Activated CD4-positive, alpha-beta T cell treated with anti-CD3 and anti-CD28 coated beads for 4 hours (primary cell): ENCODE data around the gene KIAA0513.

Source experiments
- DNase-seq, 2 donors: peaks; one replicate each; pipeline ENCODE4 v3.0.0-alpha.2; 2020

KIAA0513 gene

GRCh38 chr16:85027349-85027957, at the start of gene KIAA0513:
Gene KIAA0513, plus strand, starts transcription at chr16:85027795. Its CDS starts 39,277 bp downstream, at chr16:85067072.
- DNase-seq: peak; percentile 96 to 97

- DNase-seq: no peak
These were observed 48.1 kb upstream of the KIAA0513 start for GRCh38 chr16:84979516-84979915.

GRCh38 chr16:84982434-84982833, 45.2 kb upstream of the KIAA0513 start:
- DNase-seq: no peak

GRCh38 chr16:84985079-84986065, 42.2 kb upstream of the KIAA0513 start:
- no peak for DNase-seq

GRCh38 chr16:84986102-84986501, 41.5 kb upstream of the KIAA0513 start:
- DNase-seq: peak; percentile 20 to 41

- DNase-seq: no peak
These were observed 40.7 kb upstream of the KIAA0513 start for GRCh38 chr16:84986879-84987278.

GRCh38 chr16:84988328-84989080, 39.1 kb upstream of the KIAA0513 start:
- no peak for DNase-seq

GRCh38 chr16:84989749-84990620, 37.6 kb upstream of the KIAA0513 start:
- no peak for DNase-seq

- no peak for DNase-seq
These were observed 36.8 kb upstream of the KIAA0513 start for GRCh38 chr16:84990782-84991181.

- DNase-seq: no peak
These were observed 34.9 kb upstream of the KIAA0513 start for GRCh38 chr16:84992717-84993075.

GRCh38 chr16:84993926-84994325, 33.7 kb upstream of the KIAA0513 start:
- DNase-seq: no peak

GRCh38 chr16:84995663-84996062, 31.9 kb upstream of the KIAA0513 start:
- no peak for DNase-seq

GRCh38 chr16:84996365-84996764, 31.2 kb upstream of the KIAA0513 start:
- no peak for DNase-seq

- no peak for DNase-seq
These were observed 28.4 kb upstream of the KIAA0513 start for GRCh38 chr16:84999200-84999599.

GRCh38 chr16:84999857-85000480, 27.6 kb upstream of the KIAA0513 start:
- DNase-seq: no peak

- no peak for DNase-seq
These were observed 25.5 kb upstream of the KIAA0513 start for GRCh38 chr16:85002099-85002541.

GRCh38 chr16:85002608-85003007, 25.0 kb upstream of the KIAA0513 start:
- DNase-seq: no peak

GRCh38 chr16:85003076-85003475, 24.5 kb upstream of the KIAA0513 start:
- no peak for DNase-seq

GRCh38 chr16:85003725-85004586, 23.6 kb upstream of the KIAA0513 start:
- DNase-seq: no peak

- DNase-seq: no peak
These were observed 22.9 kb upstream of the KIAA0513 start for GRCh38 chr16:85004587-85005205.
